ENCODE data around the gene B9D2.

Gene B9D2

DNA sequence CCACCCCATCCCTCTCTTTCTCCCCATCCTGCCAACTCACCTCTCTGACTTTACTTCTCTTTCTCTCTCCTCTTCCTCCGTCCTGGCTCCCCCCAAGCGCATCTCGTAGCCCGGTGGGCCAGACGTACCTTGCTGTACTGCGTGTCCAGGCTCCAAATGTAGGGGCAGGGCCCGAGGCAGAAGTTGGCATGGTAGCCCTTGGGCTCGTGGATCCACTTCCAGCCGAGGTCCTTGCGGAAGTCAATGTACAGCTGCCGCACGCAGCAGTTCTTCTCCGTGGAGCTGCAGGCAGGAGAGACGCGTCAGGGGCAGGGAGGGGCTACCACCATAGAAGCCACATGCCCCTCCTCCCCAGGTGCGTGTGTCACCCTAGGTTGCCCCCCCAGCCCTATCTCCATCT lies 31.9 kb downstream of the B9D2 start:
- no peak overlapping the region for H3K4me3 ChIP-seq (ENCODE audit: low read depth, low read length)
- CTCF ChIA-PET = interaction anchor here (0.9 to 1.6 kb wide), 3 partner anchors 10 to 23 kb away, joined by 3 read pairs; partner anchors contain the start of gene TGFB1
- no peaks in the 10 kb centered on the region for H3K4me1 ChIP-seq (ENCODE audit: control insufficient read depth, insufficient read depth, low read length)
- peaks cover 29 to 47% of the 10 kb centered on the region in 2 experiments for H3K36me3 ChIP-seq (ENCODE audit: control insufficient read depth in 2 of 2, insufficient read depth in 1 of 2, low read length in 2 of 2)
- no peak overlapping the region for H3K27ac ChIP-seq (ENCODE audit: extremely low read depth, low read depth, low read length)
- H3K9me3 ChIP-seq (ENCODE audit: control insufficient read depth, insufficient read depth, low read depth, low read length) = no peaks in the 10 kb centered on the region
- TF ChIP-seq, protein P1, sequence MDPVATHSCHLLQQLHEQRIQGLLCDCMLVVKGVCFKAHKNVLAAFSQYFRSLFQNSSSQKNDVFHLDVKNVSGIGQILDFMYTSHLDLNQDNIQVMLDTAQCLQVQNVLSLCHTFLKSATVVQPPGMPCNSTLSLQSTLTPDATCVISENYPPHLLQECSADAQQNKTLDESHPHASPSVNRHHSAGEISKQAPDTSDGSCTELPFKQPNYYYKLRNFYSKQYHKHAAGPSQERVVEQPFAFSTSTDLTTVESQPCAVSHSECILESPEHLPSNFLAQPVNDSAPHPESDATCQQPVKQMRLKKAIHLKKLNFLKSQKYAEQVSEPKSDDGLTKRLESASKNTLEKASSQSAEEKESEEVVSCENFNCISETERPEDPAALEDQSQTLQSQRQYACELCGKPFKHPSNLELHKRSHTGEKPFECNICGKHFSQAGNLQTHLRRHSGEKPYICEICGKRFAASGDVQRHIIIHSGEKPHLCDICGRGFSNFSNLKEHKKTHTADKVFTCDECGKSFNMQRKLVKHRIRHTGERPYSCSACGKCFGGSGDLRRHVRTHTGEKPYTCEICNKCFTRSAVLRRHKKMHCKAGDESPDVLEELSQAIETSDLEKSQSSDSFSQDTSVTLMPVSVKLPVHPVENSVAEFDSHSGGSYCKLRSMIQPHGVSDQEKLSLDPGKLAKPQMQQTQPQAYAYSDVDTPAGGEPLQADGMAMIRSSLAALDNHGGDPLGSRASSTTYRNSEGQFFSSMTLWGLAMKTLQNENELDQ (tag by site-specific recombination; IDR thresholded peaks at IDR 0.05; ENCODE audit: low read depth) = no peak
- TF ChIP-seq, protein P2, sequence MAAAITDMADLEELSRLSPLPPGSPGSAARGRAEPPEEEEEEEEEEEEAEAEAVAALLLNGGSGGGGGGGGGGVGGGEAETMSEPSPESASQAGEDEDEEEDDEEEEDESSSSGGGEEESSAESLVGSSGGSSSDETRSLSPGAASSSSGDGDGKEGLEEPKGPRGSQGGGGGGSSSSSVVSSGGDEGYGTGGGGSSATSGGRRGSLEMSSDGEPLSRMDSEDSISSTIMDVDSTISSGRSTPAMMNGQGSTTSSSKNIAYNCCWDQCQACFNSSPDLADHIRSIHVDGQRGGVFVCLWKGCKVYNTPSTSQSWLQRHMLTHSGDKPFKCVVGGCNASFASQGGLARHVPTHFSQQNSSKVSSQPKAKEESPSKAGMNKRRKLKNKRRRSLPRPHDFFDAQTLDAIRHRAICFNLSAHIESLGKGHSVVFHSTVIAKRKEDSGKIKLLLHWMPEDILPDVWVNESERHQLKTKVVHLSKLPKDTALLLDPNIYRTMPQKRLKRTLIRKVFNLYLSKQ (tag by site-specific recombination; IDR thresholded peaks at IDR 0.05; ENCODE audit: borderline replicate concordance) = no peak
- TF ChIP-seq ZNF121 (tag by site-specific recombination; IDR thresholded peaks at IDR 0.05) (no peak), OSR2 (tag by site-specific recombination; IDR thresholded peaks at IDR 0.05) (no peak), ZIC2 (tag by site-specific recombination; IDR thresholded peaks at IDR 0.05) (no peak), ZNF830 (tag by site-specific recombination; IDR thresholded peaks at IDR 0.05; ENCODE audit: low read depth) (no peak)
- TF ChIP-seq, protein P3, sequence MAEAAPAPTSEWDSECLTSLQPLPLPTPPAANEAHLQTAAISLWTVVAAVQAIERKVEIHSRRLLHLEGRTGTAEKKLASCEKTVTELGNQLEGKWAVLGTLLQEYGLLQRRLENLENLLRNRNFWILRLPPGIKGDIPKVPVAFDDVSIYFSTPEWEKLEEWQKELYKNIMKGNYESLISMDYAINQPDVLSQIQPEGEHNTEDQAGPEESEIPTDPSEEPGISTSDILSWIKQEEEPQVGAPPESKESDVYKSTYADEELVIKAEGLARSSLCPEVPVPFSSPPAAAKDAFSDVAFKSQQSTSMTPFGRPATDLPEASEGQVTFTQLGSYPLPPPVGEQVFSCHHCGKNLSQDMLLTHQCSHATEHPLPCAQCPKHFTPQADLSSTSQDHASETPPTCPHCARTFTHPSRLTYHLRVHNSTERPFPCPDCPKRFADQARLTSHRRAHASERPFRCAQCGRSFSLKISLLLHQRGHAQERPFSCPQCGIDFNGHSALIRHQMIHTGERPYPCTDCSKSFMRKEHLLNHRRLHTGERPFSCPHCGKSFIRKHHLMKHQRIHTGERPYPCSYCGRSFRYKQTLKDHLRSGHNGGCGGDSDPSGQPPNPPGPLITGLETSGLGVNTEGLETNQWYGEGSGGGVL (tag by site-specific recombination; IDR thresholded peaks at IDR 0.05) = no peak
- POLR2A ChIA-PET = interaction anchor here (1.3 kb wide), 1 partner anchor 15 kb away, joined by 3 read pairs; no protein-coding TSS in a partner anchor

DNA sequence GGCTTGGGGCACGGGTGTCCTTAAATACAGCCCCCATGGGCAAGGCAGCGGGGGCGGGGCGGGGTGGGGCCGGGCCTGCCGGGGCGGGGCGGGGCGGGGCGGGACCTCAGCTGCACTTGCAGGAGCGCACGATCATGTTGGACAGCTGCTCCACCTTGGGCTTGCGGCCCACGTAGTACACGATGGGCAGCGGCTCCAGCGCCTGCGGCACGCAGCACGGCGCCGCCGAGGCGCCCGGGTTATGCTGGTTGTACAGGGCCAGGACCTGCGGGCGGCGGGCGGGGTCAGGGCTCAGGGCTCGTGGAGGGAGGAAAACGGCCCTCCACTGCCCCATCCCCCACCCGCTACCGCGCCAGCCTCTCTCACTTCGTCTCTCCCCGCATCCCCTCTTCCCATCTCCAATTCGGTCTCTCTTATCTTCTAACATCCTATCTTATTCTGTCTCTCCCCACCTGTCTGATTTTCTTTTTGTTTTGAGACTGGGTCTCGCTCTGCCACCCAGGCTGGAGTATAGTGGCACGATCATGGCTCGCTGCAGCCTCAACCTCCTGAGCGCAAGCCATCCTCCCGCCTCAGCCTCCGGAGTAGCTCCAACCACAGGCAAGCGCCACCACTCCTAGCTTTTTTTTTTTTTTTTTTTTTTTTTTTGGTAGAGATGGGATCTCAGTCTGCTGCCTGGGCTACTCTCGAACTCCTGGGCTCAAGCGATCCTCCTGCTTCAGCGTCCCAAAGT lies 32.8 kb downstream of the B9D2 start:
- no peaks in the 10 kb centered on the region for H3K4me1 ChIP-seq (ENCODE audit: control insufficient read depth, insufficient read depth, low read length)
- peaks cover 22 to 47% of the 10 kb centered on the region in 2 experiments; a peak in 2 of 3 replicates for H3K36me3 ChIP-seq (ENCODE audit: control insufficient read depth in 2 of 2, insufficient read depth in 1 of 2, low read length in 2 of 2)
- no peaks in the 10 kb centered on the region for H3K9me3 ChIP-seq (ENCODE audit: control insufficient read depth, insufficient read depth, low read depth, low read length)
- no peak overlapping the region for H3K4me3 ChIP-seq (ENCODE audit: low read depth, low read length)
- CTCF ChIA-PET = no interaction called here
- H3K27ac ChIP-seq (ENCODE audit: extremely low read depth, low read depth, low read length) = no peak overlapping the region
- POLR2A ChIA-PET = no interaction called here
- TF ChIP-seq ZSCAN30 (tag by site-specific recombination; IDR thresholded peaks at IDR 0.05) = no peak
- no peak for TF ChIP-seq TRIM28 (IDR thresholded peaks at IDR 0.05; ENCODE audit: borderline replicate concordance, low read length)
- TF ChIP-seq, protein P4, sequence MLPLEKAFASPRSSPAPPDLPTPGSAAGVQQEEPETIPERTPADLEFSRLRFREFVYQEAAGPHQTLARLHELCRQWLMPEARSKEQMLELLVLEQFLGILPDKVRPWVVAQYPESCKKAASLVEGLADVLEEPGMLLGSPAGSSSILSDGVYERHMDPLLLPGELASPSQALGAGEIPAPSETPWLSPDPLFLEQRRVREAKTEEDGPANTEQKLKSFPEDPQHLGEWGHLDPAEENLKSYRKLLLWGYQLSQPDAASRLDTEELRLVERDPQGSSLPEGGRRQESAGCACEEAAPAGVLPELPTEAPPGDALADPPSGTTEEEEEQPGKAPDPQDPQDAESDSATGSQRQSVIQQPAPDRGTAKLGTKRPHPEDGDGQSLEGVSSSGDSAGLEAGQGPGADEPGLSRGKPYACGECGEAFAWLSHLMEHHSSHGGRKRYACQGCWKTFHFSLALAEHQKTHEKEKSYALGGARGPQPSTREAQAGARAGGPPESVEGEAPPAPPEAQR (tag by site-specific recombination; IDR thresholded peaks at IDR 0.05) = no peak
- TF ChIP-seq ZNF350 (tag by site-specific recombination; IDR thresholded peaks at IDR 0.05) = no peak
- TF ChIP-seq ZNF169 (tag by site-specific recombination; IDR thresholded peaks at IDR 0.05) = no peak
- TF ChIP-seq ZBTB7A (tag by site-specific recombination; IDR thresholded peaks at IDR 0.05; ENCODE audit: low read depth) = no peak
- TF ChIP-seq ZNF37A (tag by site-specific recombination; IDR thresholded peaks at IDR 0.05) = no peak
- TF ChIP-seq ZEB2 (tag by site-specific recombination; IDR thresholded peaks at IDR 0.05) = no peak
- TF ChIP-seq, protein P5, sequence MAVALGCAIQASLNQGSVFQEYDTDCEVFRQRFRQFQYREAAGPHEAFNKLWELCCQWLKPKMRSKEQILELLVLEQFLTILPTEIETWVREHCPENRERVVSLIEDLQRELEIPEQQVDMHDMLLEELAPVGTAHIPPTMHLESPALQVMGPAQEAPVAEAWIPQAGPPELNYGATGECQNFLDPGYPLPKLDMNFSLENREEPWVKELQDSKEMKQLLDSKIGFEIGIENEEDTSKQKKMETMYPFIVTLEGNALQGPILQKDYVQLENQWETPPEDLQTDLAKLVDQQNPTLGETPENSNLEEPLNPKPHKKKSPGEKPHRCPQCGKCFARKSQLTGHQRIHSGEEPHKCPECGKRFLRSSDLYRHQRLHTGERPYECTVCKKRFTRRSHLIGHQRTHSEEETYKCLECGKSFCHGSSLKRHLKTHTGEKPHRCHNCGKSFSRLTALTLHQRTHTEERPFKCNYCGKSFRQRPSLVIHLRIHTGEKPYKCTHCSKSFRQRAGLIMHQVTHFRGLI (tag by site-specific recombination; IDR thresholded peaks at IDR 0.05) = no peak
- TF ChIP-seq, protein P6, sequence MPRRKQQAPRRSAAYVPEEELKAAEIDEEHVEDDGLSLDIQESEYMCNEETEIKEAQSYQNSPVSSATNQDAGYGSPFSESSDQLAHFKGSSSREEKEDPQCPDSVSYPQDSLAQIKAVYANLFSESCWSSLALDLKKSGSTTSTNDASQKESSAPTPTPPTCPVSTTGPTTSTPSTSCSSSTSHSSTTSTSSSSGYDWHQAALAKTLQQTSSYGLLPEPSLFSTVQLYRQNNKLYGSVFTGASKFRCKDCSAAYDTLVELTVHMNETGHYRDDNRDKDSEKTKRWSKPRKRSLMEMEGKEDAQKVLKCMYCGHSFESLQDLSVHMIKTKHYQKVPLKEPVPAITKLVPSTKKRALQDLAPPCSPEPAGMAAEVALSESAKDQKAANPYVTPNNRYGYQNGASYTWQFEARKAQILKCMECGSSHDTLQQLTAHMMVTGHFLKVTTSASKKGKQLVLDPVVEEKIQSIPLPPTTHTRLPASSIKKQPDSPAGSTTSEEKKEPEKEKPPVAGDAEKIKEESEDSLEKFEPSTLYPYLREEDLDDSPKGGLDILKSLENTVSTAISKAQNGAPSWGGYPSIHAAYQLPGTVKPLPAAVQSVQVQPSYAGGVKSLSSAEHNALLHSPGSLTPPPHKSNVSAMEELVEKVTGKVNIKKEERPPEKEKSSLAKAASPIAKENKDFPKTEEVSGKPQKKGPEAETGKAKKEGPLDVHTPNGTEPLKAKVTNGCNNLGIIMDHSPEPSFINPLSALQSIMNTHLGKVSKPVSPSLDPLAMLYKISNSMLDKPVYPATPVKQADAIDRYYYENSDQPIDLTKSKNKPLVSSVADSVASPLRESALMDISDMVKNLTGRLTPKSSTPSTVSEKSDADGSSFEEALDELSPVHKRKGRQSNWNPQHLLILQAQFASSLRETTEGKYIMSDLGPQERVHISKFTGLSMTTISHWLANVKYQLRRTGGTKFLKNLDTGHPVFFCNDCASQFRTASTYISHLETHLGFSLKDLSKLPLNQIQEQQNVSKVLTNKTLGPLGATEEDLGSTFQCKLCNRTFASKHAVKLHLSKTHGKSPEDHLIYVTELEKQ (tag by site-specific recombination; IDR thresholded peaks at IDR 0.05; ENCODE audit: borderline replicate concordance) = no peak
- TF ChIP-seq ZNF548 (tag by site-specific recombination; IDR thresholded peaks at IDR 0.05) = no peak
- TF ChIP-seq, protein P7, sequence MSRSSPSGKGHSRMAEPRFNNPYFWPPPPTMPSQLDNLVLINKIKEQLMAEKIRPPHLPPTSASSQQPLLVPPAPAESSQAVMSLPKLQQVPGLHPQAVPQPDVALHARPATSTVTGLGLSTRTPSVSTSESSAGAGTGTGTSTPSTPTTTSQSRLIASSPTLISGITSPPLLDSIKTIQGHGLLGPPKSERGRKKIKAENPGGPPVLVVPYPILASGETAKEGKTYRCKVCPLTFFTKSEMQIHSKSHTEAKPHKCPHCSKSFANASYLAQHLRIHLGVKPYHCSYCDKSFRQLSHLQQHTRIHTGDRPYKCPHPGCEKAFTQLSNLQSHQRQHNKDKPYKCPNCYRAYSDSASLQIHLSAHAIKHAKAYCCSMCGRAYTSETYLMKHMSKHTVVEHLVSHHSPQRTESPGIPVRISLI (tag by site-specific recombination; IDR thresholded peaks at IDR 0.05) = peak; percentile 64; the same call in 1 of the 2 replicates
- no peak for TF ChIP-seq ZNF549 (tag by site-specific recombination; IDR thresholded peaks at IDR 0.05)
